Measurements from ENCODE around the gene G6PD. TPM values are rescaled to one million over a fixed set of nuclear protein-coding genes. Genes with fewer than 3 reads are reported as not detected.

Gene G6PD
- total and polyA plus RNA-seq, 3 experiments from 2014 or later: 10.7 to 116 (median 108) TPM

- H3K27ac ChIP-seq (ENCODE audit: low read depth, low read length): no peak overlapping the region
- Mint-ChIP-seq H3K27me3 (peaks cover 0 to 3% of the 10 kb centered on the region in 2 donors), H3K9me3 (no peaks in the 10 kb centered on the region), H3K4me1 (peaks cover 19 to 27% (median 26%) of the 10 kb centered on the region in 3 donors), H3K4me3 (no peak overlapping the region), H3K36me3 (peaks cover 0 to 31% (median 3%) of the 10 kb centered on the region in 3 donors), H3K27ac (peak overlapping the region in 2 of 8 donors; percentile 43 to 73)
- H3K4me3 ChIP-seq (ENCODE audit: low read length): no peak overlapping the region
- H3K4me1 ChIP-seq (ENCODE audit: insufficient read depth, low read length): peaks cover 24% of the 10 kb centered on the region
- DNase-seq: peak in 1 of 5 donors; percentile 8
- ChIA-PET POLR2A (no interaction called here), CTCF (interaction anchor here (1.3 kb wide), 1 partner anchor 157 kb away, joined by 5 read pairs; no protein-coding TSS in a partner anchor)
- H3K27me3 ChIP-seq (ENCODE audit: insufficient read depth, low read length, poor library complexity, severe bottlenecking): no peaks in the 10 kb centered on the region
- H3K36me3 ChIP-seq (ENCODE audit: insufficient read depth, low read length): no peaks in the 10 kb centered on the region
- no peaks in the 10 kb centered on the region for H3K9me3 ChIP-seq (ENCODE audit: low read length)
These were observed 16.4 kb downstream of the G6PD start for GRCh38 chrX:154530286-154530685.

GRCh38 chrX:154529206-154529612 is 17.4 kb downstream of the G6PD start:
- Mint-ChIP-seq H3K27ac (peak overlapping the region in 1 of 8 donors; percentile 50), H3K27me3 (peaks cover 0 to 3% of the 10 kb centered on the region in 2 donors), H3K4me1 (peaks cover 13 to 21% (median 20%) of the 10 kb centered on the region in 3 donors), H3K4me3 (peak overlapping the region in 1 of 7 donors; percentile 13), H3K9me3 (no peaks in the 10 kb centered on the region), H3K36me3 (peaks cover 0 to 23% (median 0%) of the 10 kb centered on the region in 3 donors)
- CTCF ChIA-PET: interaction anchor here (0.6 to 1.3 kb wide), 3 partner anchors 53 to 221 kb away, joined by 3 to 5 read pairs (median 3); no protein-coding TSS in a partner anchor
- H3K27ac ChIP-seq (ENCODE audit: low read depth, low read length): no peak overlapping the region
- no peaks in the 10 kb centered on the region for H3K36me3 ChIP-seq (ENCODE audit: insufficient read depth, low read length)
- H3K27me3 ChIP-seq (ENCODE audit: insufficient read depth, low read length, poor library complexity, severe bottlenecking): no peaks in the 10 kb centered on the region
- no peak for DNase-seq
- peaks cover 24% of the 10 kb centered on the region for H3K4me1 ChIP-seq (ENCODE audit: insufficient read depth, low read length)
- no peaks in the 10 kb centered on the region for H3K9me3 ChIP-seq (ENCODE audit: low read length)
- POLR2A ChIA-PET: no interaction called here
- no peak overlapping the region for H3K4me3 ChIP-seq (ENCODE audit: low read length)

- Histone ChIP-seq H3K4me3 (ENCODE audit: low read length) (no peak overlapping the region), H3K27me3 (ENCODE audit: insufficient read depth, low read length, poor library complexity, severe bottlenecking) (no peaks in the 10 kb centered on the region), H3K4me1 (ENCODE audit: insufficient read depth, low read length) (peaks cover 24% of the 10 kb centered on the region), H3K27ac (ENCODE audit: low read depth, low read length) (peak overlapping the region; percentile 57), H3K36me3 (ENCODE audit: insufficient read depth, low read length) (no peaks in the 10 kb centered on the region), H3K9me3 (ENCODE audit: low read length) (no peaks in the 10 kb centered on the region)
- Mint-ChIP-seq H3K4me1 (peaks cover 13 to 21% (median 20%) of the 10 kb centered on the region in 3 donors), H3K36me3 (peaks cover 0 to 6% (median 0%) of the 10 kb centered on the region in 3 donors), H3K27me3 (peaks cover 0 to 3% of the 10 kb centered on the region in 2 donors), H3K4me3 (peak overlapping the region in 2 of 7 donors; percentile 26 to 45), H3K27ac (peak overlapping the region in 6 of 8 donors; percentile 12 to 85 (median 56)), H3K9me3 (no peaks in the 10 kb centered on the region)
- DNase-seq: peak in 3 of 5 donors; percentile 14 to 67 (median 37)
- ChIA-PET POLR2A (interaction anchor here (1.3 kb wide), 1 partner anchor 115 kb away, joined by 4 read pairs; no protein-coding TSS in a partner anchor), CTCF (interaction anchor here (0.8 to 1.5 kb wide), 9 partner anchors 9 to 434 kb away, joined by 3 to 9 read pairs (median 4); partner anchors contain the start of genes FLNA and SLC10A3)
These were observed 19.6 kb downstream of the G6PD start for GRCh38 chrX:154526901-154527675.

GRCh38 chrX:154525606-154526490 is 20.8 kb downstream of the G6PD start:
- Mint-ChIP-seq H3K27me3 (peaks cover 0 to 3% of the 10 kb centered on the region in 2 donors), H3K4me1 (peaks cover 13 to 21% (median 20%) of the 10 kb centered on the region in 3 donors), H3K4me3 (peak overlapping the region in 1 of 7 donors; percentile 20), H3K27ac (peak overlapping the region in 3 of 8 donors; percentile 4 to 80 (median 17)), H3K36me3 (peaks cover 0 to under 1% (median 0%) of the 10 kb centered on the region in 3 donors), H3K9me3 (no peaks in the 10 kb centered on the region)
- CTCF ChIA-PET: no interaction called here
- Histone ChIP-seq H3K27ac (ENCODE audit: low read depth, low read length) (no peak overlapping the region), H3K4me3 (ENCODE audit: low read length) (no peak overlapping the region), H3K4me1 (ENCODE audit: insufficient read depth, low read length) (peaks cover 24% of the 10 kb centered on the region), H3K27me3 (ENCODE audit: insufficient read depth, low read length, poor library complexity, severe bottlenecking) (no peaks in the 10 kb centered on the region), H3K9me3 (ENCODE audit: low read length) (no peaks in the 10 kb centered on the region), H3K36me3 (ENCODE audit: insufficient read depth, low read length) (no peaks in the 10 kb centered on the region)
- DNase-seq: no peak
- POLR2A ChIA-PET: interaction anchor here (0.5 to 0.9 kb wide), 2 partner anchors 9 to 130 kb away, joined by 3 read pairs; no protein-coding TSS in a partner anchor

- H3K36me3 Mint-ChIP-seq: no peaks in the 10 kb centered on the region
- POLR2A ChIA-PET: no interaction called here
These were observed 27.3 kb downstream of the G6PD start for GRCh38 chrX:154519389-154519788.

GRCh38 chrX:154517101-154517781 is 29.4 kb downstream of the G6PD start:
- no peak overlapping the region for H3K4me3 ChIP-seq (ENCODE audit: low read length)
- H3K4me1 ChIP-seq (ENCODE audit: insufficient read depth, low read length): peaks cover 17% of the 10 kb centered on the region
- Mint-ChIP-seq H3K27me3 (peaks cover 0 to 3% of the 10 kb centered on the region in 2 donors), H3K4me1 (peaks cover 11 to 23% (median 14%) of the 10 kb centered on the region in 3 donors), H3K27ac (peak overlapping the region in 4 of 8 donors; percentile 68 to 94 (median 90)), H3K9me3 (no peaks in the 10 kb centered on the region), H3K4me3 (peak overlapping the region in 1 of 7 donors; percentile 54), H3K36me3 (peaks cover 0 to 3% (median 0%) of the 10 kb centered on the region in 3 donors)
- ChIA-PET POLR2A (interaction anchor here (0.6 to 2.6 kb wide), 4 partner anchors 9 to 138 kb away, joined by 3 to 16 read pairs (median 6); partner anchors contain the start of gene SLC10A3), CTCF (interaction anchor here (0.7 to 1.3 kb wide), 5 partner anchors 10 to 118 kb away, joined by 3 to 5 read pairs (median 3); partner anchors contain the start of gene SLC10A3)
- no peaks in the 10 kb centered on the region for H3K27me3 ChIP-seq (ENCODE audit: insufficient read depth, low read length, poor library complexity, severe bottlenecking)
- peak overlapping the region; percentile 54 for H3K27ac ChIP-seq (ENCODE audit: low read depth, low read length)
- H3K36me3 ChIP-seq (ENCODE audit: insufficient read depth, low read length): no peaks in the 10 kb centered on the region
- DNase-seq: no peak
- H3K9me3 ChIP-seq (ENCODE audit: low read length): no peaks in the 10 kb centered on the region

More at GRCh38 chrX:154519389-154519788, 27.3 kb downstream of the G6PD start:
- CTCF ChIA-PET: no interaction called here
- H3K9me3 Mint-ChIP-seq: no peaks in the 10 kb centered on the region
- Histone ChIP-seq H3K9me3 (ENCODE audit: low read length) (no peaks in the 10 kb centered on the region), H3K27me3 (ENCODE audit: insufficient read depth, low read length, poor library complexity, severe bottlenecking) (no peaks in the 10 kb centered on the region), H3K36me3 (ENCODE audit: insufficient read depth, low read length) (no peaks in the 10 kb centered on the region), H3K27ac (ENCODE audit: low read depth, low read length) (no peak overlapping the region), H3K4me1 (ENCODE audit: insufficient read depth, low read length) (peaks cover 14% of the 10 kb centered on the region), H3K4me3 (ENCODE audit: low read length) (no peak overlapping the region)
- no peak overlapping the region for H3K27ac Mint-ChIP-seq
- no peak overlapping the region for H3K4me3 Mint-ChIP-seq
- peaks cover 0 to 3% of the 10 kb centered on the region in 2 donors for H3K27me3 Mint-ChIP-seq
- no peak for DNase-seq
- H3K4me1 Mint-ChIP-seq: peaks cover 6 to 12% (median 10%) of the 10 kb centered on the region in 3 donors

- POLR2A ChIA-PET: interaction anchor here (0.6 to 2.6 kb wide), 7 partner anchors 9 to 588 kb away, joined by 3 to 16 read pairs (median 3); partner anchors contain the start of gene SLC10A3
- Histone ChIP-seq H3K4me1 (ENCODE audit: insufficient read depth, low read length) (peaks cover 19% of the 10 kb centered on the region), H3K36me3 (ENCODE audit: insufficient read depth, low read length) (no peaks in the 10 kb centered on the region), H3K27me3 (ENCODE audit: insufficient read depth, low read length, poor library complexity, severe bottlenecking) (no peaks in the 10 kb centered on the region), H3K9me3 (ENCODE audit: low read length) (no peaks in the 10 kb centered on the region), H3K4me3 (ENCODE audit: low read length) (peak overlapping the region; percentile 67), H3K27ac (ENCODE audit: low read depth, low read length) (peak overlapping the region; percentile 54)
- Mint-ChIP-seq H3K27me3 (peaks cover 0 to 3% of the 10 kb centered on the region in 2 donors), H3K9me3 (no peaks in the 10 kb centered on the region), H3K27ac (peak overlapping the region; percentile 79 to 94 (median 91)), H3K4me1 (peaks cover 15 to 26% (median 17%) of the 10 kb centered on the region in 3 donors), H3K36me3 (peaks cover 0 to 3% (median 0%) of the 10 kb centered on the region in 3 donors), H3K4me3 (peak overlapping the region; percentile 80 to 91 (median 86))
- peak in 1 of 5 donors; percentile 35 for DNase-seq
- CTCF ChIA-PET: interaction anchor here (0.7 to 1.3 kb wide), 5 partner anchors 11 to 118 kb away, joined by 3 read pairs; partner anchors contain the start of gene SLC10A3
These were observed 30.0 kb downstream of the G6PD start for GRCh38 chrX:154516656-154517100.

Measured in CD8-positive, alpha-beta memory T cell (primary cell).